HAP-1 (cell line): ENCODE results near the gene KLHL21.
A peak's percentile ranks its signal among the peaks of the same experiment; 100 is the strongest.
"Not testable (repeated sequence)": the region's sequence is repeated elsewhere in the genome, so short reads cannot be mapped to it uniquely, and the experiment has no call there.

ENCODE experiments used
- DNase-seq, 2 experiments: peaks; one replicate each; pipeline ENCODE4 v3.0.0-alpha.2; 2016 to 2020; ENCODE audit warnings: low spot score in 2 of 2
- H3K27me3 ChIP-seq: fragments of 250-450 bp; sonication (Bioruptor Pico); 2 replicates; pipeline ENCODE4 v1.5.1; 2020; ENCODE audit warnings: low read depth, mild to moderate bottlenecking, moderate library complexity
- H3K36me3 ChIP-seq: fragments of 250-450 bp; sonication (Bioruptor Pico); replicated peaks from 2 replicates; pipeline ENCODE4 v1.5.1; 2020; ENCODE audit warnings: mild to moderate bottlenecking
- H3K4me1 ChIP-seq: fragments of 250-450 bp; sonication (Bioruptor Pico); 2 replicates; pipeline ENCODE4 v1.5.1; 2020; ENCODE audit warnings: mild to moderate bottlenecking
- H3K4me3 ChIP-seq: fragments of 250-450 bp; sonication (Bioruptor Pico); 2 replicates; pipeline ENCODE4 v1.5.1; 2020; ENCODE audit warnings: mild to moderate bottlenecking, moderate library complexity
- H3K9me3 ChIP-seq: fragments of 250-450 bp; sonication (Bioruptor Pico); 2 replicates; pipeline ENCODE4 v1.5.1; 2020; ENCODE audit warnings: mild to moderate bottlenecking, moderate library complexity
- in situ Hi-C: fragments of 300-500 bp; cut with MboI; formaldehyde crosslinking; loops from 3 replicates; pipeline ENCODE4 v1.14.3; 2020; ENCODE audit warnings: low sequenced_read_pairs, inconsistent platforms, mixed read lengths

The KLHL21 gene

GRCh38 chr1:6578624-6579373, 23.9 kb downstream of the KLHL21 start:
- Histone ChIP-seq H3K9me3 (no peaks in the 10 kb centered on the region), H3K4me3 (no peak overlapping the region), H3K4me1 (peaks cover 11% of the 10 kb centered on the region), H3K27me3 (no peaks in the 10 kb centered on the region), H3K36me3 (peaks cover 3% of the 10 kb centered on the region; the same call in 1 of the 2 replicates)
- in situ Hi-C loops = no loop called here
- no peak for DNase-seq

- in situ Hi-C loops = no loop called here
- no peak overlapping the region for H3K4me3 ChIP-seq
- H3K4me1 ChIP-seq = peaks cover 11% of the 10 kb centered on the region
- H3K9me3 ChIP-seq = no peaks in the 10 kb centered on the region
- H3K36me3 ChIP-seq = peaks cover 3% of the 10 kb centered on the region; the same call in 1 of the 2 replicates
- no peak for DNase-seq
- no peaks in the 10 kb centered on the region for H3K27me3 ChIP-seq
Measured at GRCh38 chr1:6577831-6578525, 24.7 kb downstream of the KLHL21 start.

- Histone ChIP-seq H3K4me1 (peaks cover 3% of the 10 kb centered on the region; the same call in 1 of the 2 replicates), H3K9me3 (no peaks in the 10 kb centered on the region), H3K36me3 (no peaks in the 10 kb centered on the region), H3K4me3 (no peak overlapping the region), H3K27me3 (peaks cover 11% of the 10 kb centered on the region)
- in situ Hi-C loops = no loop called here
- DNase-seq = no peak
Measured at GRCh38 chr1:6574818-6575217, 27.9 kb downstream of the KLHL21 start.

- no peaks in the 10 kb centered on the region for H3K9me3 ChIP-seq
- in situ Hi-C loops = no loop called here
- no peaks in the 10 kb centered on the region for H3K4me1 ChIP-seq
- H3K27me3 ChIP-seq = peaks cover 17% of the 10 kb centered on the region
- H3K36me3 ChIP-seq = no peaks in the 10 kb centered on the region
- no peak for DNase-seq
- no peak overlapping the region for H3K4me3 ChIP-seq
Measured at GRCh38 chr1:6574025-6574620, 28.5 kb downstream of the KLHL21 start.

GRCh38 chr1:6572653-6573383, 29.9 kb downstream of the KLHL21 start:
- in situ Hi-C loops = no loop called here
- H3K4me1 ChIP-seq = no peaks in the 10 kb centered on the region
- peaks cover 18% of the 10 kb centered on the region for H3K27me3 ChIP-seq
- no peaks in the 10 kb centered on the region for H3K9me3 ChIP-seq
- DNase-seq = no peak
- H3K4me3 ChIP-seq = no peak overlapping the region
- no peaks in the 10 kb centered on the region for H3K36me3 ChIP-seq

GRCh38 chr1:6570987-6571386, 31.7 kb downstream of the KLHL21 start:
- Histone ChIP-seq H3K4me1 (no peaks in the 10 kb centered on the region), H3K27me3 (peaks cover 20% of the 10 kb centered on the region), H3K9me3 (no peaks in the 10 kb centered on the region), H3K36me3 (no peaks in the 10 kb centered on the region), H3K4me3 (no peak overlapping the region)
- in situ Hi-C loops = no loop called here
- no peak for DNase-seq

GRCh38 chr1:6570100-6570499, 32.6 kb downstream of the KLHL21 start:
- Histone ChIP-seq H3K36me3 (no peaks in the 10 kb centered on the region), H3K4me3 (no peak overlapping the region), H3K4me1 (no peaks in the 10 kb centered on the region), H3K9me3 (no peaks in the 10 kb centered on the region), H3K27me3 (peaks cover 27% of the 10 kb centered on the region)
- in situ Hi-C loops = no loop called here
- DNase-seq = no peak

GRCh38 chr1:6569033-6569432, 33.6 kb downstream of the KLHL21 start:
- DNase-seq = no peak
- no peaks in the 10 kb centered on the region for H3K36me3 ChIP-seq
- in situ Hi-C loops = no loop called here
- peaks cover 32% of the 10 kb centered on the region for H3K27me3 ChIP-seq
- no peaks in the 10 kb centered on the region for H3K9me3 ChIP-seq
- no peaks in the 10 kb centered on the region for H3K4me1 ChIP-seq
- H3K4me3 ChIP-seq = no peak overlapping the region

GRCh38 chr1:6560267-6560666, 42.4 kb downstream of the KLHL21 start:
- Histone ChIP-seq H3K36me3 (no peaks in the 10 kb centered on the region), H3K4me3 (no peak overlapping the region), H3K27me3 (peaks cover 10% of the 10 kb centered on the region; the same call in 1 of the 2 replicates), H3K4me1 (no peaks in the 10 kb centered on the region), H3K9me3 (no peaks in the 10 kb centered on the region)
- no peak for DNase-seq
- in situ Hi-C loops = no loop called here

- H3K4me1 ChIP-seq, H3K9me3 ChIP-seq, H3K36me3 ChIP-seq, in situ Hi-C loops, H3K27me3 ChIP-seq, H3K4me3 ChIP-seq, DNase-seq: not testable (repeated sequence)
Measured at GRCh38 chr1:6559161-6559560, 43.5 kb downstream of the KLHL21 start.

- DNase-seq = no peak
- peaks cover 4% of the 10 kb centered on the region; the same call in 1 of the 2 replicates for H3K4me1 ChIP-seq
- H3K36me3 ChIP-seq = peaks cover 6% of the 10 kb centered on the region; the same call in 1 of the 2 replicates
- H3K27me3 ChIP-seq = no peaks in the 10 kb centered on the region
- no peaks in the 10 kb centered on the region for H3K9me3 ChIP-seq
- no peak overlapping the region for H3K4me3 ChIP-seq
- in situ Hi-C loops = no loop called here
Measured at GRCh38 chr1:6557597-6557996, 45.1 kb downstream of the KLHL21 start.

- Histone ChIP-seq H3K4me3 (peak within 1 kb of the TSS; percentile 98), H3K4me1 (peaks cover 4% of the 10 kb centered on the region; the same call in 1 of the 2 replicates), H3K27me3 (no peaks in the 10 kb centered on the region), H3K36me3 (peaks cover 17% of the 10 kb centered on the region), H3K9me3 (no peaks in the 10 kb centered on the region)
- no peak for DNase-seq
- in situ Hi-C loops = no loop called here
Measured at GRCh38 chr1:6554907-6555778, 47.5 kb downstream of the KLHL21 start, which contains the start of gene TAS1R1. TSS of gene TAS1R1 (plus strand) at chr1:6555307. CDS start at chr1:6555374, 67 bp downstream.
